ENCODE data around the gene GRB2.

GRCh38 chr17:75350029-75350428 lies 55.4 kb downstream of the GRB2 start:
- TF ChIP-seq, protein P1, sequence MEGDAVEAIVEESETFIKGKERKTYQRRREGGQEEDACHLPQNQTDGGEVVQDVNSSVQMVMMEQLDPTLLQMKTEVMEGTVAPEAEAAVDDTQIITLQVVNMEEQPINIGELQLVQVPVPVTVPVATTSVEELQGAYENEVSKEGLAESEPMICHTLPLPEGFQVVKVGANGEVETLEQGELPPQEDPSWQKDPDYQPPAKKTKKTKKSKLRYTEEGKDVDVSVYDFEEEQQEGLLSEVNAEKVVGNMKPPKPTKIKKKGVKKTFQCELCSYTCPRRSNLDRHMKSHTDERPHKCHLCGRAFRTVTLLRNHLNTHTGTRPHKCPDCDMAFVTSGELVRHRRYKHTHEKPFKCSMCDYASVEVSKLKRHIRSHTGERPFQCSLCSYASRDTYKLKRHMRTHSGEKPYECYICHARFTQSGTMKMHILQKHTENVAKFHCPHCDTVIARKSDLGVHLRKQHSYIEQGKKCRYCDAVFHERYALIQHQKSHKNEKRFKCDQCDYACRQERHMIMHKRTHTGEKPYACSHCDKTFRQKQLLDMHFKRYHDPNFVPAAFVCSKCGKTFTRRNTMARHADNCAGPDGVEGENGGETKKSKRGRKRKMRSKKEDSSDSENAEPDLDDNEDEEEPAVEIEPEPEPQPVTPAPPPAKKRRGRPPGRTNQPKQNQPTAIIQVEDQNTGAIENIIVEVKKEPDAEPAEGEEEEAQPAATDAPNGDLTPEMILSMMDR (IDR thresholded peaks at IDR 0.05) = no peak
- TF ChIP-seq POLR2A (IDR thresholded peaks at IDR 0.05) = no peak
